PC-3 (cell line): Measurements from ENCODE around the gene MAP3K21.

Experiments used
- CTCF ChIP-seq: fragments of 300-600 bp; sonication (generic); conservative IDR thresholded peaks from 2 replicates; pipeline ENCODE4 v1.5.1; 2017; ENCODE audit warnings: antibody characterized with exemption, low read depth, mild to moderate bottlenecking, low read length
- EZH2 ChIP-seq: fragments of 300-600 bp; sonication (generic); IDR thresholded peaks from one replicate; pipeline ENCODE4 v1.6.1; 2017; ENCODE audit warnings: antibody characterized with exemption, mild to moderate bottlenecking, low read length; ENCODE audit not compliant: unreplicated experiment
- EZH2phosphoT487 ChIP-seq: fragments of 300-600 bp; sonication (generic); IDR thresholded peaks from 2 replicates; pipeline ENCODE4 v1.6.1; 2018; ENCODE audit warnings: mild to moderate bottlenecking, antibody characterized with exemption, low read length, borderline replicate concordance

GRCh38 chr1:233300326-233300725 is 27.2 kb upstream of the MAP3K21 start:
- no peak for TF ChIP-seq CTCF
- TF ChIP-seq EZH2phosphoT487, result no peak
- TF ChIP-seq EZH2, result no peak
